Stimulated activated CD8-positive, alpha-beta memory T cell treated with anti-CD3 and anti-CD28 coated beads, Interleukin-7, amount 100 ng/mL, for 1 hour (primary cell): ENCODE measurements around the gene GDA.

Experiments used
- DNase-seq, 2 donors: peaks; one replicate each; pipeline ENCODE4 v3.0.0-alpha.2; 2020; ENCODE audit warnings: low read depth in 2 of 2

Gene GDA

DNA sequence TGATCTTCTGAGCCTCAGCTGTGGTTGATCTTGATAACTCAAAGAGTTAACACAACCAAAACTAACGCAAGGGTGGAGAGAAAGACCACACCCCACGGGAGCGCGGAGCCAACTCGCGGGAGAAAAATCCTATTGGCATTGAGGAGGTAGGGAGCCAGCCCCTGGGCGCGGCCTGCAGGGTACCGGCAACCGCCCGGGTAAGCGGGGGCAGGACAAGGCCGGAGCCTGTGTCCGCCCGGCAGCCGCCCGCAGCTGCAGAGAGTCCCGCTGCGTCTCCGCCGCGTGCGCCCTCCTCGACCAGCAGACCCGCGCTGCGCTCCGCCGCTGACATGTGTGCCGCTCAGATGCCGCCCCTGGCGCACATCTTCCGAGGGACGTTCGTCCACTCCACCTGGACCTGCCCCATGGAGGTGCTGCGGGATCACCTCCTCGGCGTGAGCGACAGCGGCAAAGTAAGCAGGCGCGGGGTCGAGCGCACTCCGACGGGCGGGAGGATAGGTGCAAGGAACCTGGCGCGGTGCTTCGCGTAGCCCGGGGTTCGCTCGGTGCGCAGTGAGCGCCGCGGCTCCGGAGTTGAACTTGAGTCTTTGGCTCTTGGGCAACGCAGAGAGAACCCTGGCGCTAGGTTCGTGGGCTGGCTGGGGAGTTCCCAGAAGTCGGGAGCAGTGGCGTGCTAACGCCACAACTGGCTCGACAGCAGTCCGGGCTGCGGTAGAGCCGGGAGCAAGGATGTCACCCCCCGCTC, at the start of gene GDA:
GDA (plus strand) TSS at position 210 of the 745 bp plus-strand sequence; CDS start at position 330, 120 bp downstream.
- DNase-seq: no peak

DNA sequence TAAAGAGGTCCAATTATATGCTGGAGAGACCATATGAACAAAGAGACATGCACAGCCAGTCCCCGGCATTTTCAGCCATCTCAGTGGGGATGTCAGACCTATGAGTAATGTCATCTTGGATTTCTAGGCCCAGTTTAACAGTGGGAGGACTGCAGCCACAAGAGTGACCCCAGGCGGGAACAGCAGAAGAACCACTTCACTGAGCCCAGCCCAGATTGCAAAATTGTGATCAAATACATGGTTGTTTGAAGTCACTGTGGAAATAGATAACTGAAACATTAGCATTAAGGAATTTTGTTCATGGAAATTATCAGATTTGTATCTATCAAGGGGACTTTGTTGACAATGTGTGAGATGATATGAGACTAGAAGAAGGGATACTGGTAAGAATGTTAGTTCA, 46.7 kb upstream of the GDA start:
- DNase-seq: no peak

DNA sequence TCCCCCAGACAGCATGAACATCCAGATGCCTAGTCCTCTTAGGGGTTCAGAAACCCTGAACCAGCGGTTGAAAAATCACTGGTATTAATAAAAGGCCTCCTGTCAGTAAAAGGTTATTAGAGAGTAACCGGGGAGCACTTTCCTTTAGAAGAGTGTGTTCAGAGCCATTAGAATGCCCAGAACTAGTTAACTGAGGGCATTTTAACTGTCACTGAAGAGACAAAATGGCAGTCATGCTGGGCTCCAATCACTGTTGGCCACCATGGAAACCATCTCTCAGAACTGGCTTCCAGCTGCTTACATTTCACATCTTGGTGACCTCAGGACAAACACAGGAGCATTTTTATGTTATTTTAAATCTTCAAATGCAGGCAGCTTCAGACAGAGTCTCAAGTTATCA, 36.2 kb upstream of the GDA start:
- no peak for DNase-seq

DNA sequence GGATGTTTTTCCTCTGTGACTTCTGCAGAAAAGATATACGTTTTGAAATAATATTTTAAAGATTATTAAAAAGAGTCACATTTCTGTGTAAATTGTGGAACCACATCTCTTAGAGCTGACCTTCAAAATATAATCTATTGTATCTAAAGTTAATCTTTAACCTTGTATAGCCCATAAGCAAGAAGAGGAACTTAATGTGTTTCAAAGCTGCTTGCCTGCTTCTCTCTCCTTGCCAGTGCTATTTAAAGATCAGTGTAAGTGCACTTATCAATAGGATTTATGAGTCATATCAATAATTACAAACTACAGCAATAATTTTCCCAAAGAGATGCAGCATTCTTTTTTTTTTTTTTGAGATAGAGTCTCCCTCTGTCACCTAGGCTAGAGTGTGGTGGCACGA, 29.4 kb upstream of the GDA start:
- no peak for DNase-seq

DNA sequence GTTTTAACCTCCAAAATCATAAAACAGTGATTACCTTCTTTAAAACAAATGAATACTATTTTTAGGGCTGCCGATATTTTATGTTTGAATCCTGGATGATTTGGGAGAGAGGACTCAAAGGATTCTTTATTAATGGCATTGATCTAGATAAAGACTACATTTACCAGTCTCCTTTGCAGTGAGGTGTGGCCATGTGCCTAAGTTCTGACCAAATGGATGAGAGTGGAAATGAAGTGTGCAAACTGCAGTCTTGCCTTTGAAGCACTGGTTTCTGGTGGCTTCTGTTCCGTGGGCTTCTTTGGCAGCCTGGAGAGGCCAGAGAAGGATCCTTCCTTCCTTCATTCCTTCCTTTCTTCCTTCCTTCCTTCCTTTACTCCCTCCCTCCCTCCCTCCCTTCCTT, 24.3 kb upstream of the GDA start:
- DNase-seq: no peak

DNA sequence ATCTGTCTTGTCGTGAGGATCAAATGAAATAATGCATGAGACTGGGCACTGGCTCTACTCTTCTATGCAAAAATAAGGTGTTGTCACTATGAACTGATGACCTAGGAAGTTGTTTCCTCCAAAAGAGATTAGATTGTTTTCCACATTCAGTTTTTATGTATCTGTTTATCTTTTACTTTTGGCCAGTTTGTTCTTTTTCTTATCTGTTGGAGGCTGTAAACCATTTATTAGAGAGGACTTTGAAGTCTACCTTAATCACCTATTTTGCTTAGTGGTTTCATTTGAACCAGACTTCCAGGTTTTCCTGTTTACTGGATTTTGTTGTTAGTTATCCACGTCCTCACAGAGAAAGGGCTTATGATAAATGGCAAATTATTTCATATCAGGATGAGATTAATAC, 21.5 kb upstream of the GDA start:
- DNase-seq: no peak

DNA sequence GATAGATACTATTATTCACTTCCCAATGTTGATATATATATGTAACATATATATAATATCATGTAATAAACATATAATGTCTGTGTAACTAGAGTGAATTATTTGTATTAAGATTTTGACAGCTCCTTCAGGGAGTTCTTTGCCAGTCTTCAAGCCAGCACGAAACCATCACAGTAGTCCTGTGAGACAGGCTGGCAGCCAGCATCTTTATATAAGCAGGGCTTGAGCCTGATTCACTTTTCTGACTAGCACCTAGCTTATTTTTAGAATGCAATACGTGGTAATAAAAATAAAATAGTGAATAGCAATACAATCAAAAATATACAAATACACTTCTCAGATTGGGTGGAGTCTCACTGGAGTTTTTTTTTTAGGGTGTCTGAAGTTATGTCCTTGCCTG, 20.7 kb upstream of the GDA start:
- DNase-seq: no peak

DNA sequence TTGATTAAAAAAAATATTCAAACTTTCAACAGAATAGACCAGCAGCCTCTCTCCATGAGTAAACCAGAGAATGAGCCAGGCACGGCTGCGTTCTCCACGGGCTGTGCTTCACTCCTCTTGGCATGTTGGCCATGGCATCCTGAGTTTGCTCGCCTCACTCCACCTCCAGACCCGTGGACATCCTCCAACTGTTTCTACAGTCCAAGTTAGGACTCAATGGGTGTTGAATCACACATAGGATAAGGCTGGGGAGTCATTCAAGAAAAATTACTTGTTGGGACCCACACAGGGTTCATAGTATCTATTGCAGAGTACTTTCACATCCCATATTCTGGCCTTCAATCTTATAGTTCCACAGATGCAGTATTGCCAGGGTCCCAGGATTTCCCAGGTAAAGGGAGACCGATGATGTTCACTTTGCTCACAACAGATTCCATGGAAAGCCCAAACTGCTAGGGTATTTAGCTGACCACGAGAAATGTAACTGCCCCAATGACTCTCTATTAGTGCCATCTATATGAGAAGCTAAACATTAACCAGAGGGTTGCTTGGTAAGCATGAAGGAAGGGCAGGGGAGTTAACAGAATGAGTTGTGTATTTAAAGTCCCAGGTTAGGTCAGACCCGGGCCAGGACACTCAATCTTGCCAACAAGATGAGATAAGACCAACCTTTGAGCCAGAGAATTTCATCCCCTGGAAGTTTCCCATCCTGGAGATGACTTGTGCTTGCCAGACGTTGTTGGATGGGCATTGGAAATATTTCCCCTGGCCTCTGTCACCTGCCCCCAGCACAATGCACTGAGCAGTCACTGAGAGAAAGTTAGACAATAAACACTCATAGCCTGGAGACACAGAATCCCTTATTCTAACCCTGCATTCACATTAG, 19.7 kb upstream of the GDA start:
- no peak for DNase-seq

DNA sequence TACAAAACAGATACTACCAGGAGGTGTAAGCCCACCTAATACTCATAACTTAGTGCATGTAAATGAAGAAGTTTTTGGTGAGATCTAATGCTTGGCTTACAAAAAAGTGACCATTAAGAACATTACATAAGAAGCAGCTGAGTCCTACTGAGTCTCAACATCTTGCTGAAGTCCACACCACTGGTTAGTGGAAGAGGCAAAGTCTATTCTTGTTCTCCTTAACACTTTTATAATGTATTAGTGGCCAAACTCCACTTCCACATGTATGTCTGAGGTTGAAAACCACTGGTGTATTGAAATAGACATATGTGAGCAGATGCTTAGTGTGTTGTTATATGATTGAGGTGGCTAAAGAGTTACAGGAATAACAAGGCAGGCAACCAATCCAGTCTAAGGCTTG, 18.9 kb upstream of the GDA start:
- DNase-seq: no peak

DNA sequence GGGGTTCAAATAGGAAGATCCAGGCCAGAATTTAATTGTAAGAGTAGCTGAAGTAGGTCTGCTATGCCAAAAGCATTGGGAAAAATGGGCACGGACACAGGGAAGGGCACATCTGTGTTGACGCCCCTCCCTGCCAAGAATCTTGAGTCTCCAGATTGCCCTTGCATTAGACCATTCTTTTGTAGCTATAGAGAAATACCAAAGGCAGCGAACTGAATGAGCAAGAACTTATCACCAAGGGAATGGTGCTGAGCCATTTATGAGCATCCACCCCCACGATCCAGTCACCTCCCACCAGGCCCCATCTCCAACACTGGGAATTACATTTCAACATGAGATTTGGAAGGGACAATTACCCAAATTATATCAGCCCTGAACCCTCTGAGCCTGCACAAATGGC, 18.0 kb upstream of the GDA start:
- no peak for DNase-seq

DNA sequence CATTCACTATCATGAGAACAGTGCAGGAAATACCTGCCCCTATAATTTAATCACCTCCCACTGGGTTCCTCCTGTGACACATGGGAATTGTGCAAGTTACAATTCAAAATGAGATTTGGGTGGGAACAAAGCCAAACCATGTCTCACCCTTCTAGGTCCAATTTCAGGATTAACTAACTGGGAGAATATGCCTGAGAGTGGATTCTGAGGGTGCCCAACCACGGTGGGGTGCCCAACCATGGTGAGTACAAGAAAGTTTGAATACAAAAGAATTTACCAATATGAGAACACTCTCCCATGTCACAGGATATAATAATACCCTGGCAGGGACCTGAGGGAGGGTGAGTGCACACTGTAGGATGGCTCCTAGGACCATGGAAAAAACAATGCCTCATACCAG, 17.2 kb upstream of the GDA start:
- DNase-seq: no peak

DNA sequence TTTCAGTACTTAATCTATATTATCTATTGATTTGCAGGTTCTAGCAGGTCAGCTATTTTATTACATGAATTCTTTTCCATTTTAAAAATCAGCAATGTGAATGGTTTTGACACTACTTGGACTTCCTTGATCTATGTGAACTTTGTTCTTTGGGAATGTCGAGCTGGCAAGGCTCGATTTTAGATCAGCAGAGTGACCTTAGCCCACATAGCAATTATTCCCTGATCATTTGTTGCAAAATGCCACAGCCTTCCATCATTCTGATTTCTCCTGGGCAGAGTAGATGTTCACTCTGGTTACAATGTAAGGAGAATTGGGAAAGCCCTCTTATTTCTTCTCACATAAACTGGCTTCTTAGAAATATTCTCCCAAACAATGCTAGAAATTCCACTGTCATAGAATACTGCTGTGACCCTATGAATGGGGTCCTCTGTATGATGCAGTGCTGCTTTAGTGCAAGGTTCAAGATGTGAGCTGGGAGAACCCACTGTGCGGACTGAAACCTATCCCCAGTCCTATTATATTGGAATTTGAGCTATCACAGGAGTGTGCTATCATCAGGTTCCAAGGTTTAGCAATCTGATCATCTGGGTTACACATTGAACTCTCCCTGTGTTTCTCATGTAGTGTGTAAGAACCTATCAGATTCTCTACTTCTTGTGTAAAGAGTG, 15.7 kb upstream of the GDA start:
- no peak for DNase-seq

DNA sequence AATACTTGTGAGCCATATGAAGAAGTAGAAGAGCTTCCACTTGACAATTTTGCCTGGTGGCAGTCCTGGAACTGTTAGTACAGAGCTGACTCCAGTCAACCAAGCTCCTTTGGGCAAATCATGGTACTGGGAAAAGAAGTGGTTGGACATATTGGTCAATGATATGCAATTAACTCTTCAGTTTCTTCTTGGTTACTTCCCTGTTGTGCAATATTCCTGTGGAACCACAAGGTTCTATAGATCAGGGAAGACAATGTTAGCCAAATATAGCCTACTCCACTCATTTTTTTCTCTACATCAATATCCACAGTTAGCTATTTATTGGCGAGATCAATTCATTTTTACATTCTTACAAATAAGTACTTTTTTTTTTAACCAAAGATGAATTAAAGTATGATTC, 14.4 kb upstream of the GDA start:
- DNase-seq: no peak

DNA sequence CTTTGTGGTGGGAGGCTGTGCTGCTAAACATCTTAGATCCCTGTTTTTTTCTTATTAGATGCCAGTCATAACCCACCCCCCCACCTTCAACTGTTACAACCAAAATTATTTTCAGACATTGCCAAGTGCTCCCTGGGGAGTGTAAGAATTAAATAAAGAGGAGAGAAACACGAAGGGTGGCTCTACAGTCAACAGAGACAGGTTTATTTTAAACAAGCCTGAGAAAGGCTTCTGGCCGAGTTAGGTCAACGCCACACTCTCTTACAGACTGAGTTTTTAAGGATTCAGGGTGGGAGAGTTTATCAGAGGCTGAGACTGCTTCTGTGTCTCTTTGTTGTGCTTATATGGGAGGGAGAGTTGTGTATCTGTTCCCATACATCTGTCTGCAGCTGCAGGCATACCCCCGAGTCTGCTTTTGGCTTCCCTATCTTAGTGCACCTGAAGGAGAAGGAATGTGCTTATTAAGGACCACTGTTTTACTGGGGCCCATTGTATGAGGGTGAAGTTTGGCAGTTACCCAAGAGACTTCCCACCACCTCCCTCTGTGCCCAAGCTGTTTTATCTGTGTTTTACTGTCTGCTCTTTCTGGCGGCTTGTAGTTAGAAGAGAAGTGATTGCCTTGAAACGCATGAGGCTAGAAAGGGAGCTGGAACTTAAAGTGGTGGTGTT, 11.4 kb upstream of the GDA start:
- DNase-seq: no peak

DNA sequence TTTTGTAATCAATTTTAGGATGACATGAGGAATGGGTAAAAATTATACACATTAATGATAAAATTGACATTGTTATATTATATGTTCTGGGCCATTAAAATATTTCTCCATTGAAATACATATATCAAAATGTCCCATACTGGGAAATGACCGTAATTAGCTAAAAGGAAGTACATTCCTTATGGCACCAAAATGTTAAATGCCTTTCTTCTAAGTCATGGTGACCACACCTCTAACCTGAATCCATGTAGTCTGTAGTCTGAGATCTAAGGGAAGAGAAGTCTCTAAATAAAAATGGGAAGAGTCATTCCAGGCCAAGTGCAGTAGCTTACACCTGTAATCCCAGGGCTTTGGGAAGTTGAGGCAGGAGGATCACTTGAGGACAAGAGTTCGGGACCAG, 10.0 kb upstream of the GDA start:
- no peak for DNase-seq

DNA sequence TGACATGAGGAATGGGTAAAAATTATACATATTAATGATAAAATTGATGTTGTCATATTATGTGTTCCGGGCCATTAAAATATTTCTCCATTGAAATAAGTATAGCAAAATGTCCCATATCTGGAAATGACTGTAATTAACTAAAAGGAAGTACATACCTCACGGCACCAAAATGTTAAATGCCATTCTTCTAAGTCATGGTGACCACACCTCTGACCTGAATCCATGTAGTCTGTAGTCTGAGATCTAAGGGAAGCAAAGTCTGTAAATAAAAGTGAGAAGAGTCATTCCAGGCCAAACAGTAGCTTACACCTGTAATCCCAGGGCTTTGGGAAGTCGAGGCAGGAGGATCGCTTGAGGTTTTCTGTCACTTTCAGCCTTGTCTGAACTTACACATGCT, 8.7 kb upstream of the GDA start:
- no peak for DNase-seq

DNA sequence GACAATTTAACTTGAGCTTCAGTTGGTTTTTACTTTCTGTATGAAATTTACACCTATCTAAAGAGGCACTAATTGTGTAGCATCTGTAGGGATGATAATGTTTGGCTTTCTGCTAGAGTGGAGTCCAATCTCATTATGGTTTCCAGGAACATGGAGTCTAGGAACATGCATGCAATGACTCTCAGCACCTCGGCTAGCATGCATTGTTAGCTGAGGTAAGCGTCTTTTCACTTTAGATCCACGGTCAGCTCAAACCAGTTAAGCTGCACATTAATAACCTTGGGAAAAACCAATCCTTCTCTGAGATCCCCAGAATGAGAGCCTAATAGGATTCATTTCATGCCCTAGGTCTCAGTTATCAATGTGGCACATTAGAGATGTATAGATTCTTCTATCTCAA, 7.8 kb upstream of the GDA start:
- DNase-seq: no peak

DNA sequence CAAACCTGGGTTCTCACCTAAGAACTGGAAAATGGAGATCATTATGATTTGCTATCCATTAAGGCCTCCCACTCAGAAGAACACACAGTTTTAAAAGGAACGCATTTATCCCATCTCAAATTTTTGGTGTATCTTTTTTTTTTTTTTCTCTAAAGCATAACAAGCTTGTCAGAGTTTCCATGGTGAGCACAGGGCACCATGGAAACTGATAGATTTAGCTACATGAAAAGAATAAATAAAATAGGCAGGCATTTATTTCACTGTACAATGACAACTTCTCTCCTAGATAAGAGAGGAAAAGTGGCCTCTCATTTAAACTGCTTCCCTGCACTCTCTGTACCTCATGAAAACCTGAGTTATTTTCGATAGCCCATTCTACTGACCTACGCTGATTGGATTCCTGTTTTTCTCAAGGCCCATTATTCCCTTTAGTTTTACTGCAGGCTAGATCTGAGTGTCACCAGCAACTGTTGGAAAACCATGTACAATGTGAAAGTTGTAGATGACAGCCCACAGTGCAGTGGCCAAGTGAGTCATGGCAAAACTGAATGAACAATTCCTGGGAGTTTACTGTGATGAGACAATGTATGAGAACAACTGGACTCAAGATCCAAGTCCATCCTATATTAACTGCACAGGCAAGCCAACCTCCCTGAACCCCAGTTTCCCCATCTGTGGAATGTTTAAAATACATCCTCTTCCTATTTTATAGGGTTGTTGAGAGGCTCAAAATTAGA, 4.3 kb upstream of the GDA start:
- no peak for DNase-seq

DNA sequence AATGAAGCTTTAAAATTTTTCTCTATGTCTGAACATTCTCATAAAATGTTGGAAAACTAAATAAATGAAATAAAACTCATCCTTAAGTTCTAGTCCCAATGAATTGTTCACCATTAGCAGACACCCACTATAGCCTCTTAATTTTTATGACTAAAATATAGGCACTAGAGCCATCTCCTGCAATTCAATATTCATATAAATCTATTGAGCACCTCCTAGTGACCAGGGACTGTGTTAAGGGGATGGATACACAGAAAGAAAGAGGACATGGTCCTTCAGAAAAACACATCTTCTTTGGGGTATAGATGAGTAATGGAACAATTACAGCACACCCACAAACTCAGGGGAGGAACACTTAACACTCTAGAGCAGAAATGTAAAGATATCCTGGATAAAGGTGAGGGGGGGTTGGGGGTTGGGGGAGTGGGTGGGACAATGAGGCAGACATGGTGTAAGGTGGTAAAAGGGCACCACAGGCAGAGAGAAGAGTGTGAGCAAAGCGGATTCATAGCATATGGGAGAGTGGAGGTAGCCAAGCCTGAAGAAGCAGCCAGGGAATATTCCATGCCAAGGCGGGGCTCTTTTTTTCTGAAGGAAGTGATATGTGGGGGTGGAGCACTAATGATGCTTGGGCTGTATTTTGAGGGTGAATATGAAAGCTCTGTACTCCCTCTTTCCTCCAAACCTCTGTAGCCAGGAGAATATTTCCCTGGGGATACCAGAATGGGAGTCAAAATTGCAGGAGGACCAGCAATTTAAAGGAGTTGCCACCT, 3.3 kb upstream of the GDA start:
- no peak for DNase-seq

DNA sequence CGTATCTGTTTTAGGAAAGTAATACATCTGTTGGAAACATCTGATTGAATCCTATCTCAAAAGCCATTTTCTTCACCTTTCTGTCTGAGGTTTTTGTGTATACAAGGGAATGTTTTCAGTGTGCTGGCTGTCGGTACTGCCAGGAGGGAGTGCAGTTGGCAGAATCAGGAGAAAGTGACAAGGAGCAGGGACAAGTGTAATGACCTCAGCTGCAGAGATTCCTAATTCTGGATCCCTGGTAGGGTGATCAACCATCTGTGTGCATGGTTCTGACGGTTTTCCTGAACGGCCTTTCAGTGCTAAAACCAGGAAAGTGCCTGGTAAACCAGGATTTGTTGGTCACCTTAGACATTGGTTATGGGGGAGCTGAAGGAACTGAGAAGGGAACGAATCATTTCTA, 1.6 kb upstream of the GDA start:
- no peak for DNase-seq

DNA sequence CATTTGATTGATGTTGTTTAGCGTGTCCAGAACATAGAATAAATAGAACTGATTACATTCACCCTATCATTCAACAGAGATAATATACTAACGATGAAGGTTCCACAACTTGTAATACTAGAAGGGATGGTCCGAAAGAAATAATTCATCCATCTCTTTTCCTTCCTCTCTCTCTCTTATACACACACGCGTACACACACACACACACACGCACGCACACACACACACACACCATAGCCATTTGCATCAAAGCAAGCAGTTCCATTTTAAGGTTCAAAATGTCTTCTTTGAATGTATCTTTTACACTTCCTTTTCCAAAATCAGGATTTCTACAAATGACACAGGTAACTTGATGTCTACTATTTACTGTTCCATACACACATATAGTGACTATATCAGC, 887 bp downstream of the GDA start:
- DNase-seq: no peak
